ENCODE data around the gene CCDC34.

Gene CCDC34

GRCh38 chr11:27367881-27368280 lies 4.9 kb upstream of the CCDC34 start:
- Histone ChIP-seq H3K4me3 (ENCODE audit: low read depth in 1 of 2, low read length in 2 of 2) (no peak overlapping the region), H3K9ac (ENCODE audit: low read depth in 1 of 2, low read length in 2 of 2) (no peak overlapping the region), H3K4me1 (ENCODE audit: control insufficient read depth in 1 of 2, insufficient read depth in 2 of 2, low read length in 2 of 2) (peaks cover 7 to 26% of the 10 kb centered on the region in 2 donors), H3K27me3 (ENCODE audit: control insufficient read depth in 1 of 2, insufficient read depth in 2 of 2, low read length in 2 of 2) (no peaks in the 10 kb centered on the region), H3K9me3 (ENCODE audit: control insufficient read depth in 1 of 2, low read length in 2 of 2) (no peaks in the 10 kb centered on the region), H3K36me3 (ENCODE audit: control insufficient read depth in 1 of 2, insufficient read depth in 2 of 2, low read length in 2 of 2) (peaks cover 6 to 23% of the 10 kb centered on the region in 2 donors), H3K27ac (ENCODE audit: low read depth, low read length) (no peak overlapping the region)

GRCh38 chr11:27363576-27364117 lies 632 bp upstream of the CCDC34 start:
- peaks cover 17 to 29% of the 10 kb centered on the region in 2 donors for H3K4me1 ChIP-seq (ENCODE audit: control insufficient read depth in 1 of 2, insufficient read depth in 2 of 2, low read length in 2 of 2)
- peak overlapping the region; percentile 87 to 88 for H3K4me3 ChIP-seq (ENCODE audit: low read depth in 1 of 2, low read length in 2 of 2)
- peaks cover 6 to 7% of the 10 kb centered on the region in 2 donors for H3K36me3 ChIP-seq (ENCODE audit: control insufficient read depth in 1 of 2, insufficient read depth in 2 of 2, low read length in 2 of 2)
- no peaks in the 10 kb centered on the region for H3K27me3 ChIP-seq (ENCODE audit: control insufficient read depth in 1 of 2, insufficient read depth in 2 of 2, low read length in 2 of 2)
- peak overlapping the region; percentile 77 to 86 for H3K9ac ChIP-seq (ENCODE audit: low read depth in 1 of 2, low read length in 2 of 2)
- no peaks in the 10 kb centered on the region for H3K9me3 ChIP-seq (ENCODE audit: control insufficient read depth in 1 of 2, low read length in 2 of 2)
- H3K27ac ChIP-seq (ENCODE audit: low read depth, low read length), result no peak overlapping the region

- Histone ChIP-seq H3K4me1 (ENCODE audit: control insufficient read depth in 1 of 2, insufficient read depth in 2 of 2, low read length in 2 of 2) (peaks cover 17 to 25% of the 10 kb centered on the region in 2 donors), H3K9me3 (ENCODE audit: control insufficient read depth in 1 of 2, low read length in 2 of 2) (no peaks in the 10 kb centered on the region), H3K4me3 (ENCODE audit: low read depth in 1 of 2, low read length in 2 of 2) (peak overlapping the region; percentile 87 to 88), H3K36me3 (ENCODE audit: control insufficient read depth in 1 of 2, insufficient read depth in 2 of 2, low read length in 2 of 2) (no peaks in the 10 kb centered on the region), H3K27me3 (ENCODE audit: control insufficient read depth in 1 of 2, insufficient read depth in 2 of 2, low read length in 2 of 2) (no peaks in the 10 kb centered on the region), H3K9ac (ENCODE audit: low read depth in 1 of 2, low read length in 2 of 2) (peak overlapping the region; percentile 55 to 77), H3K27ac (ENCODE audit: low read depth, low read length) (no peak overlapping the region)
Observed at GRCh38 chr11:27361649-27362431, 1.2 kb downstream of the CCDC34 start.

- no peaks in the 10 kb centered on the region for H3K27me3 ChIP-seq (ENCODE audit: control insufficient read depth in 1 of 2, insufficient read depth in 2 of 2, low read length in 2 of 2)
- H3K27ac ChIP-seq (ENCODE audit: low read depth, low read length), result no peak overlapping the region
- no peak overlapping the region for H3K4me3 ChIP-seq (ENCODE audit: low read depth in 1 of 2, low read length in 2 of 2)
- no peaks in the 10 kb centered on the region for H3K36me3 ChIP-seq (ENCODE audit: control insufficient read depth in 1 of 2, insufficient read depth in 2 of 2, low read length in 2 of 2)
- no peaks in the 10 kb centered on the region for H3K9me3 ChIP-seq (ENCODE audit: control insufficient read depth in 1 of 2, low read length in 2 of 2)
- H3K4me1 ChIP-seq (ENCODE audit: control insufficient read depth in 1 of 2, insufficient read depth in 2 of 2, low read length in 2 of 2), result peaks cover 15 to 19% of the 10 kb centered on the region in 2 donors
- no peak overlapping the region for H3K9ac ChIP-seq (ENCODE audit: low read depth in 1 of 2, low read length in 2 of 2)
Observed at GRCh38 chr11:27358296-27358695, 4.7 kb downstream of the CCDC34 start.

- H3K27me3 ChIP-seq (ENCODE audit: control insufficient read depth in 1 of 2, insufficient read depth in 2 of 2, low read length in 2 of 2), result no peaks in the 10 kb centered on the region
- no peaks in the 10 kb centered on the region for H3K9me3 ChIP-seq (ENCODE audit: control insufficient read depth in 1 of 2, low read length in 2 of 2)
- H3K27ac ChIP-seq (ENCODE audit: low read depth, low read length), result no peak overlapping the region
- no peaks in the 10 kb centered on the region for H3K36me3 ChIP-seq (ENCODE audit: control insufficient read depth in 1 of 2, insufficient read depth in 2 of 2, low read length in 2 of 2)
- no peak overlapping the region for H3K9ac ChIP-seq (ENCODE audit: low read depth in 1 of 2, low read length in 2 of 2)
- H3K4me1 ChIP-seq (ENCODE audit: control insufficient read depth in 1 of 2, insufficient read depth in 2 of 2, low read length in 2 of 2), result peaks cover 14 to 15% of the 10 kb centered on the region in 2 donors
- H3K4me3 ChIP-seq (ENCODE audit: low read depth in 1 of 2, low read length in 2 of 2), result no peak overlapping the region
Observed at GRCh38 chr11:27357250-27357649, 5.8 kb downstream of the CCDC34 start.

- Histone ChIP-seq H3K27ac (ENCODE audit: low read depth, low read length) (no peak overlapping the region), H3K9ac (ENCODE audit: low read depth in 1 of 2, low read length in 2 of 2) (no peak overlapping the region), H3K27me3 (ENCODE audit: control insufficient read depth in 1 of 2, insufficient read depth in 2 of 2, low read length in 2 of 2) (no peaks in the 10 kb centered on the region), H3K4me3 (ENCODE audit: low read depth in 1 of 2, low read length in 2 of 2) (no peak overlapping the region), H3K4me1 (ENCODE audit: control insufficient read depth in 1 of 2, insufficient read depth in 2 of 2, low read length in 2 of 2) (peaks cover 9 to 12% of the 10 kb centered on the region in 2 donors), H3K9me3 (ENCODE audit: control insufficient read depth in 1 of 2, low read length in 2 of 2) (no peaks in the 10 kb centered on the region), H3K36me3 (ENCODE audit: control insufficient read depth in 1 of 2, insufficient read depth in 2 of 2, low read length in 2 of 2) (no peaks in the 10 kb centered on the region)
Observed at GRCh38 chr11:27356624-27357222, 6.3 kb downstream of the CCDC34 start.

GRCh38 chr11:27355575-27356104 lies 7.4 kb downstream of the CCDC34 start:
- Histone ChIP-seq H3K9me3 (ENCODE audit: control insufficient read depth in 1 of 2, low read length in 2 of 2) (no peaks in the 10 kb centered on the region), H3K9ac (ENCODE audit: low read depth in 1 of 2, low read length in 2 of 2) (no peak overlapping the region), H3K36me3 (ENCODE audit: control insufficient read depth in 1 of 2, insufficient read depth in 2 of 2, low read length in 2 of 2) (no peaks in the 10 kb centered on the region), H3K27me3 (ENCODE audit: control insufficient read depth in 1 of 2, insufficient read depth in 2 of 2, low read length in 2 of 2) (no peaks in the 10 kb centered on the region), H3K27ac (ENCODE audit: low read depth, low read length) (no peak overlapping the region), H3K4me3 (ENCODE audit: low read depth in 1 of 2, low read length in 2 of 2) (no peak overlapping the region), H3K4me1 (ENCODE audit: control insufficient read depth in 1 of 2, insufficient read depth in 2 of 2, low read length in 2 of 2) (peaks cover 4% of the 10 kb centered on the region in 2 donors)

- Histone ChIP-seq H3K9me3 (ENCODE audit: control insufficient read depth in 1 of 2, low read length in 2 of 2) (no peaks in the 10 kb centered on the region), H3K9ac (ENCODE audit: low read depth in 1 of 2, low read length in 2 of 2) (no peak overlapping the region), H3K4me3 (ENCODE audit: low read depth in 1 of 2, low read length in 2 of 2) (no peak overlapping the region), H3K27me3 (ENCODE audit: control insufficient read depth in 1 of 2, insufficient read depth in 2 of 2, low read length in 2 of 2) (no peaks in the 10 kb centered on the region), H3K4me1 (ENCODE audit: control insufficient read depth in 1 of 2, insufficient read depth in 2 of 2, low read length in 2 of 2) (peaks cover 7 to 15% of the 10 kb centered on the region in 2 donors), H3K27ac (ENCODE audit: low read depth, low read length) (no peak overlapping the region), H3K36me3 (ENCODE audit: control insufficient read depth in 1 of 2, insufficient read depth in 2 of 2, low read length in 2 of 2) (no peaks in the 10 kb centered on the region)
Observed at GRCh38 chr11:27354359-27354965, 8.6 kb downstream of the CCDC34 start.

GRCh38 chr11:27353593-27354358 lies 9.2 kb downstream of the CCDC34 start:
- Histone ChIP-seq H3K27me3 (ENCODE audit: control insufficient read depth in 1 of 2, insufficient read depth in 2 of 2, low read length in 2 of 2) (no peaks in the 10 kb centered on the region), H3K9me3 (ENCODE audit: control insufficient read depth in 1 of 2, low read length in 2 of 2) (no peaks in the 10 kb centered on the region), H3K4me1 (ENCODE audit: control insufficient read depth in 1 of 2, insufficient read depth in 2 of 2, low read length in 2 of 2) (peaks cover 7 to 15% of the 10 kb centered on the region in 2 donors), H3K36me3 (ENCODE audit: control insufficient read depth in 1 of 2, insufficient read depth in 2 of 2, low read length in 2 of 2) (no peaks in the 10 kb centered on the region), H3K4me3 (ENCODE audit: low read depth in 1 of 2, low read length in 2 of 2) (no peak overlapping the region), H3K27ac (ENCODE audit: low read depth, low read length) (no peak overlapping the region), H3K9ac (ENCODE audit: low read depth in 1 of 2, low read length in 2 of 2) (no peak overlapping the region)

Measured in duodenal mucosa (tissue), 2 donors.